Immature natural killer cell (primary cell): ENCODE measurements around the gene BET1L. TPM values are rescaled to one million over a fixed set of nuclear protein-coding genes. Genes with fewer than 3 reads are reported as not detected.

Source experiments
- DNase-seq, 3 donors: peaks; one replicate each; pipeline ENCODE4 v3.0.0; 2022; ENCODE audit warnings: mixed read lengths in 1 of 3
- H3K27ac Mint-ChIP-seq, 6 donors: one replicate each; pipeline ENCODE4 v1.8.0; 2020; ENCODE audit warnings: mixed read lengths in 6 of 6, mild to moderate bottlenecking in 5 of 6, inconsistent platforms in 4 of 6, moderate library complexity in 3 of 6
- H3K27me3 Mint-ChIP-seq, 3 donors: one replicate each; pipeline ENCODE4 v1.8.0; 2020 to 2021; ENCODE audit warnings: low read depth in 3 of 3, mild to moderate bottlenecking in 3 of 3, mixed read lengths in 3 of 3, moderate library complexity in 3 of 3, inconsistent platforms in 1 of 3
- H3K36me3 Mint-ChIP-seq, 3 donors: one replicate each; pipeline ENCODE4 v1.8.0; 2020; ENCODE audit warnings: mixed read lengths in 3 of 3, inconsistent platforms in 2 of 3, mild to moderate bottlenecking in 2 of 3
- H3K4me1 Mint-ChIP-seq, 2 donors: one replicate each; pipeline ENCODE4 v1.8.0; 2020; ENCODE audit warnings: inconsistent platforms in 2 of 2, mild to moderate bottlenecking in 2 of 2, mixed read lengths in 2 of 2, moderate library complexity in 1 of 2
- H3K4me3 Mint-ChIP-seq, 5 donors: one replicate each; pipeline ENCODE4 v1.8.0; 2020; ENCODE audit warnings: mild to moderate bottlenecking in 5 of 5, mixed read lengths in 5 of 5, inconsistent platforms in 3 of 5, moderate library complexity in 3 of 5
- H3K9me3 Mint-ChIP-seq, 6 donors: one replicate each; pipeline ENCODE4 v1.8.0; 2020; ENCODE audit warnings: mild to moderate bottlenecking in 6 of 6, mixed read lengths in 6 of 6, inconsistent platforms in 4 of 6, moderate library complexity in 3 of 6
- polyA plus RNA-seq, 3 donors: library from polyadenylated mRNA; unstranded; fragments of 300-500 nt; fragmentation: Illumina TruSeq; gene quantifications; one replicate each; pipeline ENCODE4 v1.2.3, GENCODE V29; 2021

BET1L gene
- polyA plus RNA-seq, 3 donors from 2014 or later, result 12.1 to 39.5 (median 24.6) TPM

DNA sequence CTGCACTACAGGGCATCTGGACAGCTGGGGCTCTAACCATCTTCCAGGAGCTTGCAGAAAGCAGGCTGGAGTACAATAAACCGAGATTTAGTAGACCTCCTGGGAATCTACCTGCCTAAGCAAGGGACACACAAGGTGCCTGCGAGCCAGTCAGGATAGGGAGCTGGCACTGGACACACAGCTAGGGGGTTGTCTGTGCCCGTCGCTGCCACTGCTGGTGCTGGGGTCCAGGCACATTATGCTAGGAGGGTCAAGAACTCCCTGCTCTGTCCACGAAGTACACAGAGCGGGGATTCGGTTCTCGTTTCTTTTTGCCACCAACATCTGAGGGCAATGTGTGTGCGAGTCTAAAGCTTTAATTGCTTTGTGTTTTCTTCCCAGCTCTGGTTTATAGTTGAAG, 4.5 kb upstream of the BET1L start:
- no peaks in the 10 kb centered on the region for H3K9me3 Mint-ChIP-seq
- DNase-seq, result no peak
- H3K27ac Mint-ChIP-seq, result peak overlapping the region in 1 of 6 donors; percentile 23
- peaks cover 3 to 17% (median 7%) of the 10 kb centered on the region in 3 donors for H3K36me3 Mint-ChIP-seq
- H3K4me1 Mint-ChIP-seq, result peaks cover 13 to 27% of the 10 kb centered on the region in 2 donors
- peak overlapping the region in 3 of 5 donors; percentile 21 to 50 (median 36) for H3K4me3 Mint-ChIP-seq
- H3K27me3 Mint-ChIP-seq, result peaks cover 15 to 23% (median 16%) of the 10 kb centered on the region in 3 donors

DNA sequence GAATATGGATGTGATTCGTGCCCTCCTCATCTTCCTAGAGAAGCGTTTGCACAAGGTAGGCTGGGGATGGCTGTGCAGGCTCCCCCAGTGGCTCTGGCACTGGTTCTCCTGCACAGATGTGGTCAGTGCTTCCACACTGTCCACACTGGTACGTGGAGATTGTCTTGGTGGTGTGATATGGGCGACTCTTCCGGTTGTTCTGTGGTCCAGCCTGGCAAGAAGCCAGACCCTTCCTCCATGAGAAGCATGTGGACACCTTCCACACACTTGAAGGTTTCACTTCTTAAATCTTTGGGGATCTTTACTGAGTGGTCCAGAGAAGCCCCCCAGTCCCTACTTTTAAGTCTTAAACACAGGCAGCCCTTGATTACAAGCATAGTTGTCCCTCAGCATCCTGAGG, 4.1 kb upstream of the BET1L start:
- peak overlapping the region in 3 of 6 donors; percentile 39 to 79 (median 73) for H3K27ac Mint-ChIP-seq
- H3K27me3 Mint-ChIP-seq, result peaks cover 17 to 26% (median 20%) of the 10 kb centered on the region in 3 donors
- peak overlapping the region; percentile 21 to 55 (median 36) for H3K4me3 Mint-ChIP-seq
- H3K36me3 Mint-ChIP-seq, result peaks cover 3 to 17% (median 7%) of the 10 kb centered on the region in 3 donors
- peaks cover 17 to 32% of the 10 kb centered on the region in 2 donors for H3K4me1 Mint-ChIP-seq
- DNase-seq, result no peak
- H3K9me3 Mint-ChIP-seq, result no peaks in the 10 kb centered on the region

DNA sequence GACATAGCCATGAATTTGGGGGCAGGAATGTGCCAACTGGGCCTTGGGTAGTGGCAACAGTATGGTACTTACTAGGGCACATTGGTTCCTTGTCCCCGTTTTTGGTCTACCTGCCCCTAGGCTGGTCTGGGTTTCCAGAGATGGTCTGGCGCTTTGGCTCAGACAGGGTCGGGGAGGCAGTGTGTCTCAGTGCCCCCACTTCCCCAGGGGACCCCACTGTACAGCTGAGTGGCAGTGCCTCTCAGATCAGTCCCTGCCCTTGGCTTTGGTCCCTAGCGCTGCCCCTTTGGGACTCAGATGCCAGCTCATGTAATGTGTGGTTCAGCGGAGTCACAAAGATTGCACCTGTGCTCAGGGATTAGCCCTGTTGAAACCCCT, 3.6 kb upstream of the BET1L start:
- no peaks in the 10 kb centered on the region for H3K9me3 Mint-ChIP-seq
- H3K4me3 Mint-ChIP-seq, result peak overlapping the region in 3 of 5 donors; percentile 23 to 63 (median 48)
- no peak for DNase-seq
- peak overlapping the region in 4 of 6 donors; percentile 40 to 77 (median 68) for H3K27ac Mint-ChIP-seq
- peaks cover 3 to 17% (median 7%) of the 10 kb centered on the region in 3 donors for H3K36me3 Mint-ChIP-seq
- H3K4me1 Mint-ChIP-seq, result peaks cover 22 to 37% of the 10 kb centered on the region in 2 donors
- peaks cover 17 to 29% (median 20%) of the 10 kb centered on the region in 3 donors for H3K27me3 Mint-ChIP-seq

DNA sequence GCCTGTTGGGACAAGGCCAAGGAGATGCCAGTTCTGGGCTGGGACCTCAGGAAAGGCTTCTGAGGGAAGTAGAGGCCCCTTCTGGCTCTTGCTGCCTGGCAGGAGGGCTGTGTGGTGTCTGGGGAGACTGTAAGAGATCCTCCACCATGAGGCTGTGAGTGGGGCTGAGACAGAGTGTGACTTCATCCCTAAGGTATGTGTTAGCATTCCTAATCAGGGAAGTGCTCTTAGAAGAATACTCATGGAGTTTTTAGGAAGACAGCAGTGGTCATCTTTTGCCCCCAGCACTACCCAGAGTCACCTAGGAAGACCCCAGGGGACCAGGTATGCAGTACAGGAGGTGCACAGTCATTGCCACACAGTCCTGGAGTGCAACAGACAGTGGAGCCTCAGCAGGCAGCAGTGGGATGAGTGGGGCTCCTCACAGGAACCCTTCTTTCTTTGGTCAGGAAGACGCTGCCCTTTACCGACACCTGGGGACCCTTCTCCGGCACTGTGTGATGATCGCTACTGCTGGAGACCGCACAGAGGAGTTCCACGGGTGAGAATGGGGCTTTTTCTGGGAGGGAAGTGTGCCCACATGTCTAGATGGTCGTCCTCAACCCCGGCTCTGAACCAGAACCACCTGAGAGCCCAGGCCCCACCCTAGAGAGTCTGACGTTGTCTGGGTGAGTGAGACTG, 3.1 kb upstream of the BET1L start:
- no peak for DNase-seq
- Mint-ChIP-seq H3K27me3 (peaks cover 17 to 27% (median 20%) of the 10 kb centered on the region in 3 donors), H3K27ac (peak overlapping the region; percentile 59 to 81 (median 78)), H3K4me1 (peaks cover 27 to 41% of the 10 kb centered on the region in 2 donors), H3K9me3 (no peaks in the 10 kb centered on the region), H3K4me3 (peak overlapping the region; percentile 46 to 97 (median 60)), H3K36me3 (peaks cover 3 to 17% (median 7%) of the 10 kb centered on the region in 3 donors)

DNA sequence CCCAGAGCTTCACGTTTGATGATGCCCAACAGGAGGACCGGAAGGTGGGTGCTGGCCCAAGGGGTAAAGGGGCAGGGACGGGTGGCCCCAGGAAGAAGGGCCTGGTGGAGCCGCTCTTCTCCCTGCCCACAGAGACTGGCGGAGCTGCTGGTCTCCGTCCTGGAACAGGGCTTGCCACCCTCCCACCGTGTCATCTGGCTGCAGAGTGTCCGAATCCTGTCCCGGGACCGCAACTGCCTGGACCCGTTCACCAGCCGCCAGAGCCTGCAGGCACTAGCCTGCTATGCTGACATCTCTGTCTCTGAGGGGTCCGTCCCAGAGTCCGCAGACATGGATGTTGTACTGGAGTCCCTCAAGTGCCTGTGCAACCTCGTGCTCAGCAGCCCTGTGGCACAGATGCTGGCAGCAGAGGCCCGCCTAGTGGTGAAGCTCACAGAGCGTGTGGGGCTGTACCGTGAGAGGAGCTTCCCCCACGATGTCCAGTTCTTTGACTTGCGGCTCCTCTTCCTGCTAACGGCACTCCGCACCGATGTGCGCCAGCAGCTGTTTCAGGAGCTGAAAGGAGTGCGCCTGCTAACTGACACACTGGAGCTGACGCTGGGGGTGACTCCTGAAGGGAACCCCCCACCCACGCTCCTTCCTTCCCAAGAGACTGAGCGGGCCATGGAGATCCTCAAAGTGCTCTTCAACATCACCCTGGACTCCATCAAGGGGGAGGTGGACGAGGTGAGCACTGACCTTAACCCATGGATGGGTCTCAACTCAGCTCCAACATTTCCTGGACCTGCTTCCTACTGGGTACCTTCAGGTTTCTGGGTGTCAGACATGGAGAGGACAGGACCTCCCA, 2.3 kb upstream of the BET1L start:
- peak overlapping the region; percentile 77 to 100 (median 95) for H3K27ac Mint-ChIP-seq
- no peak for DNase-seq
- H3K9me3 Mint-ChIP-seq, result no peaks in the 10 kb centered on the region
- peaks cover 17 to 27% (median 20%) of the 10 kb centered on the region in 3 donors for H3K27me3 Mint-ChIP-seq
- H3K36me3 Mint-ChIP-seq, result peaks cover 3 to 20% (median 7%) of the 10 kb centered on the region in 3 donors
- peak overlapping the region; percentile 93 to 99 (median 94) for H3K4me3 Mint-ChIP-seq
- peaks cover 29 to 43% of the 10 kb centered on the region in 2 donors for H3K4me1 Mint-ChIP-seq

DNA sequence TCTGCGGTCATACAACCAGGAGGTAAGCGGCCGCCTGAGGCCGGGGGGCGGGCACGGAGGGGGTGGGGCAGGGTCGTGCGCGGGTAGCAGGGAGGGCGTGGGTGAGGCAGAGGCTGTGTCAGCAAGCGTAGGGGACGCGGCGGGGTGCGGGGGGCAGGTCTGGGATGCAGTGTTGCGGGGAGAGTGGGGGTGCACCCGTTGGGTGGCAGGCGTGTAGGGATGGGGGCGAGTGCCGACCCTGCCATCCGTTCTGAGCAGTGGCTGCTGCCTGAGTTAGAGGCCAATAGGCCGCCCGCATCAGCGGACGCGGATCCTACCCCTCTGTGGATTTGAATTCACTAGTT, 1.7 kb upstream of the BET1L start:
- Mint-ChIP-seq H3K36me3 (peaks cover 3 to 17% (median 7%) of the 10 kb centered on the region in 3 donors), H3K27ac (peak overlapping the region; percentile 77 to 100 (median 95)), H3K4me3 (peak overlapping the region; percentile 93 to 99 (median 94)), H3K9me3 (no peaks in the 10 kb centered on the region), H3K27me3 (peaks cover 17 to 27% (median 21%) of the 10 kb centered on the region in 3 donors), H3K4me1 (peaks cover 35 to 47% of the 10 kb centered on the region in 2 donors)
- no peak for DNase-seq

DNA sequence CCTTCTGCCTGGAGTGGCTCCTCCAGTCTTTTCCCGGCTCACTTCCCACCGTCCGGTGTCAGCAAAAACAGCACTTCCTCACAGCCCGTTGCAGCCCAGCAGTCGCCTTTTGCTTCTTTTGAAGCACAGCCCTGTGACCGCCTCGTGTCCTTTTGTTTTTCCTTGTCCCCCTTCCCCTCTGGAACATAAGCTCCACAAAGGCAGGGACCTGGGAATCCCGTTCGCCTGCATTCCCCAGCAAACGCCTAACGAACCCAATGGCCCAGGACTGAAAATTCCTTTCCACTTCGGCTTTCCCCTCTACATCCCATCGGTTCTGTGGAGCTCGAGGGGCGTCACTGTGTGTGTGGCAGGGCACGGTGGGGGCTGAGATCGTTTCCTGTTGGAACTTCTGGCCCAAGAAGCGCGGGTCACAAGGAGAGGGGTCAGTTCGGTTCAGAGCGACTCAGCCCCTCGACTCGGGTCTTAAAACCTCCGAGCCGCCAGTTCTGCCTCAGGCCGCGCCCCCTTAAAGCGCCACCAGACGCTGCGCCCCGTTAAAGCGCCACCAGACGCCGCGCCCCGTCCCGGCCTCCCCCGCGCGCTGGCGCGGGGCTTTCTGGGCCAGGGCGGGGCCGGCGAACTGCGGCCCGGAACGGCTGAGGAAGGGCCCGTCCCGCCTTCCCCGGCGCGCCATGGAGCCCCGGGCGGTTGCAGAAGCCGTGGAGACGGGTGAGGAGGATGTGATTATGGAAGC, 1.1 kb upstream of the BET1L start:
- H3K36me3 Mint-ChIP-seq, result peaks cover 3 to 18% (median 6%) of the 10 kb centered on the region in 3 donors
- H3K4me1 Mint-ChIP-seq, result peaks cover 41 to 48% of the 10 kb centered on the region in 2 donors
- peak overlapping the region; percentile 98 to 100 (median 99) for H3K27ac Mint-ChIP-seq
- H3K9me3 Mint-ChIP-seq, result no peaks in the 10 kb centered on the region
- peaks cover 17 to 27% (median 21%) of the 10 kb centered on the region in 3 donors for H3K27me3 Mint-ChIP-seq
- H3K4me3 Mint-ChIP-seq, result peak overlapping the region; percentile 93 to 99 (median 94)
- DNase-seq, result peak; percentile 85 to 86 (median 85)

DNA sequence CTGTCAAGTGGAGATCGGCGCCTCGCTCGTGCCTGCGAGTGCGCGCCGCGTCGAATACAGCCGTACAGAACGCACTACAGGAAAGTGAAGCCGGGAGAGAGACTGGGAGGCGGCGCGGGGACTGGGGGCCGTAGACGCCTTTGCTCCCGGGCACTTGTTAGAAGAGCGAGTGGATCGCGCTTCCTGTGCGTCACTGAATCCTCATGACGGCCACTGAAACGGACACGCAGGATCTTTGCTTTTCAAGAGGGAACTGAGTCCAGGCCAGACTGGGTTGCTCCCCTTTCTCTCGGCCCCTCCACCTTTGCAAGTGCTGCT, 623 bp upstream of the BET1L start:
- Mint-ChIP-seq H3K4me1 (peaks cover 46 to 54% of the 10 kb centered on the region in 2 donors), H3K9me3 (no peaks in the 10 kb centered on the region), H3K27ac (peak overlapping the region; percentile 98 to 100 (median 99)), H3K36me3 (peaks cover 3 to 16% (median 3%) of the 10 kb centered on the region in 3 donors), H3K27me3 (peaks cover 17 to 27% (median 21%) of the 10 kb centered on the region in 3 donors), H3K4me3 (peak overlapping the region; percentile 93 to 99 (median 94))
- no peak for DNase-seq

DNA sequence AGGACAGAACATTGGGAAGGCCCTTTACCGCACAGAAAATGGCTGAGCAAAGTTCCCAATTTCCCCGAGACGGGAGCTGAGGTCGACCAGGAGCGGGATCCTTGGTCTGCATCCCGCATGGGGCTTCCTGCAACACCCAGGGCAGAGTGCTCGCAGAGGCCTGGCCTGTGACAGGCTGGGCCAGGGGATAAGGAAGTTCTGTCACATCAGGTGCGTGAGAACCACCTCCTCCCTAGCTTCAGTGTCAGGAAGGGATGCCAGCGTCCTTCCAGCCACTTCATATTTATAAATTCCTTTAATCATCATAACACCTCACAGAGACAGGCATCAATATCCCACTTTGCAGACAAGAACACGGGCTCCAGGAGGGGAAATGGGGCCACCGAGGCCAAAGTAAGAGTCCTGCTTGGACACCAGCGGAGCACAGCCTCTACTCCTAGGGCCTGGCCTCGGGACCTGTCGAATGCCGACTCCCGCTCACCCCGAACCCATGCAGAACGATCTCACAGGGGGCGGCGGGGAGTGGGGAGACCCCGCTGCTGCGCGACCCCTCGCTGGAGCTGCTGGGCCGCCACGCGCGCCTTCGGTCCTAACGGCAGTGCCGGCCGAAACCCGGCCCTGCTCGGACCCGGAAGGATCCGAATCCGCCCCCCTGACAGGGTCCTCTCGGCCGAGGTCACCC, 532 bp downstream of the BET1L start:
- H3K36me3 Mint-ChIP-seq, result peaks cover 3 to 16% (median 3%) of the 10 kb centered on the region in 3 donors
- peaks cover 17 to 28% (median 21%) of the 10 kb centered on the region in 3 donors for H3K27me3 Mint-ChIP-seq
- peak overlapping the region; percentile 91 to 100 (median 98) for H3K27ac Mint-ChIP-seq
- H3K4me3 Mint-ChIP-seq, result peak overlapping the region; percentile 93 to 99 (median 97)
- H3K9me3 Mint-ChIP-seq, result no peaks in the 10 kb centered on the region
- peaks cover 47 to 61% of the 10 kb centered on the region in 2 donors for H3K4me1 Mint-ChIP-seq
- DNase-seq, result no peak

DNA sequence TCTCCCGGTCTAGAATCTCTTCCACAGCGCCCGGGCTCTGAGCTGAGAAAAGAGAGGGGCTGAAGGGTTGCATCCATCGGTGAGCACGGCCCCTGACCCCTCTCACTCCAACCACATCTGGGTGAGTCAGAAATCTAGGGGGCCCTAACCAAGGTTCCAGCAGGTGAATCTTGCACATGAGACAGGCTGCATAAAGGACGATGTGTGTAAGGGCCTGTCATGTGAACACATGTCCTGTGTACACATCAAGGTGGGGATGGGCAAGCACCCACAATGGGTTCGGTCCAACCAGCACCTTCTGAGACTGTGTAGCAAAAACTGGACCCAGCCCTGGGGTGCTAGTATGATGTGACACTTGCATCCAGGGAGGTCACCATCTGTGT, 1.2 kb downstream of the BET1L start:
- Mint-ChIP-seq H3K4me1 (peaks cover 41 to 56% of the 10 kb centered on the region in 2 donors), H3K27me3 (peaks cover 17 to 26% (median 21%) of the 10 kb centered on the region in 3 donors), H3K27ac (peak overlapping the region; percentile 91 to 100 (median 98)), H3K4me3 (peak overlapping the region; percentile 93 to 99 (median 97)), H3K36me3 (peaks cover 0 to 11% (median 0%) of the 10 kb centered on the region in 3 donors), H3K9me3 (no peaks in the 10 kb centered on the region)
- no peak for DNase-seq

DNA sequence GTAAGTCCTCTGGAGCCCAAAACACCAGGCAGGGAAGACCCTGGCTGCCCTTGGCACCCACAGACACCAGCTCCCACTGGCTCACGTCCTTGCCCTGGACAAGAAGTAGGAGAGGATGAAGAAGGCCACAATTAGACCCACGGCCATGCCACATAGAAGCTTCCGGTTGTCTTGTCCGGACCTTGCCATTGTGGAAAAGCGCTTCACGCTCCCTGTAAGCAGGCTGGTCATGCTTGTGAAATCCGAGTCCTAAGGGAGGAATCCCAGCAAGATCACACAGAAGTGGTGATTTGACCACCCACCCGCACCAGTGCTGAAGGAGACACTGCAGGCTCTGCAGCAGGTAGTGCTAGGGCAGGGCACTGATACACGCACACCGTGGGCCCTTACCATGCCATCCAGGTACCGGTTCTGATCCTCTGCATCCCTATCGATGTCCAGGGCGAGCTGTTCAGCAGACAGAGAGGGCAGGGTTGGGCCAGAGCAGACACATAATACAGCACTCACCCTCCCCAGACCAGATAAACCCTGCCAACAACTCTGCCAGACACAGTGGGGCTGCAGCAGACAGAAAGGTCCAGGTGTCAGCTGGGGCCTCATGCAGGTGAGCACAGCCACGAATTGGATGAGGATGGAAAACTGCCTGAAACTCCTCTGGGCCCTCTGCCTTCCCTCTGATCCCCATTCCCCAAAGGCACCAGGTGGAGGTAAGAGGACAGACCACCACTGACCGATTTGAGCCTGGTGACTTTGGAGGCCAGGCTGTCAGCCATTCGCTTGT, 1.8 kb downstream of the BET1L start:
- Mint-ChIP-seq H3K27ac (peak overlapping the region in 3 of 6 donors; percentile 76 to 97 (median 91)), H3K27me3 (peaks cover 17 to 26% (median 21%) of the 10 kb centered on the region in 3 donors), H3K4me3 (peak overlapping the region; percentile 10 to 99 (median 93)), H3K4me1 (peaks cover 41 to 55% of the 10 kb centered on the region in 2 donors), H3K36me3 (peaks cover 0 to 11% (median 0%) of the 10 kb centered on the region in 3 donors), H3K9me3 (no peaks in the 10 kb centered on the region)
- no peak for DNase-seq

DNA sequence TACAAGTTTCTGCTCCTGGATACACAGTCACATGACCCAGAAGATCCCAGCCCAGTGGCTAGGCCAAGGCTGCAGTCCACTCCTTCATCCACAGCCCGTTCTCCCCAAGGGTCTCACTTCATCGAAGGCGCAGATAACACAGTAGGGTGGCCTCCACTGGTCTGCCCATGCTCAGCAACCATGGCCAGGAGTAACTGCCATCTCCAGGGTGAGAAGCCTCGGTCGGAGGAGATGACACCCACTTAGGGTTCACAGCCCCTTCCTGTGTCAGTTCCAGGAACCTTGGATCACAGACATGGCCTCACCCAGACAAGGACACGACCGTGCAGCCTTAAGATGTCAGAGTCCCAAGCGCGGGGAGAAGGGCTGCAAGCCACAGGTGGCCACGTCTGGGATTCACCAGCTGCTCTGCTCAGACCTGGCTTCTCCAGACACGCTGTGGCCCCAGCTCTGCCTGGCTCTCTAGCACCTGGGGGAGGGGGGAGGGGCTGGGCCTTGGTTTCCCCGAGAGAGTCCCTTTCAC, 2.6 kb downstream of the BET1L start:
- Mint-ChIP-seq H3K4me3 (no peak overlapping the region), H3K27me3 (peaks cover 17 to 26% (median 21%) of the 10 kb centered on the region in 3 donors), H3K9me3 (no peaks in the 10 kb centered on the region), H3K36me3 (peaks cover 0 to 8% (median 0%) of the 10 kb centered on the region in 3 donors), H3K27ac (peak overlapping the region in 2 of 6 donors; percentile 39 to 45), H3K4me1 (peaks cover 41 to 49% of the 10 kb centered on the region in 2 donors)
- DNase-seq, result no peak
